GM21576 (cell line): ENCODE results near the gene CENPQ.

Experiments used
- ATAC-seq: cut with Tn5 transposase; IDR thresholded peaks from one replicate; pipeline ENCODE4 v1.9.1; 2021; ENCODE audit warnings: mild to moderate bottlenecking, moderate library complexity; ENCODE audit not compliant: unreplicated experiment

CENPQ gene

DNA sequence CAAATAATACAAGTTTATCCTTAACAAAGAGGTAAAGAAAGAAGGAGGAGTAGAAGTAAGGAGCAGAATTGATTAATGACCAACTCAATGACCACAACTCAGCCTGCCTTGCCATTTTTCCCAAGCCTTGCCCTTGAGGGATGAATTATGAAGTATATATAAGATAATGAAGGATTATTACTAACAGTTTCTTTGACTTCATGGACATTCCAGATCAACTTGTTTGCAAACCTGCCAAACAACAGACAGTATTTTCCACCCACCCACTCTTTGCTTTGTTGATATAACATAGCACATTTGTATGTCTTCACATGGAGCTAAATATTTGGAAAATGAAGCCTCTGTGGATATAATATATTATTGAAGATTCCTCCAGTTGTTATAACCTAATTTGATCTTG lies 77.4 kb downstream of the CENPQ start:
- ATAC-seq = no peak

DNA sequence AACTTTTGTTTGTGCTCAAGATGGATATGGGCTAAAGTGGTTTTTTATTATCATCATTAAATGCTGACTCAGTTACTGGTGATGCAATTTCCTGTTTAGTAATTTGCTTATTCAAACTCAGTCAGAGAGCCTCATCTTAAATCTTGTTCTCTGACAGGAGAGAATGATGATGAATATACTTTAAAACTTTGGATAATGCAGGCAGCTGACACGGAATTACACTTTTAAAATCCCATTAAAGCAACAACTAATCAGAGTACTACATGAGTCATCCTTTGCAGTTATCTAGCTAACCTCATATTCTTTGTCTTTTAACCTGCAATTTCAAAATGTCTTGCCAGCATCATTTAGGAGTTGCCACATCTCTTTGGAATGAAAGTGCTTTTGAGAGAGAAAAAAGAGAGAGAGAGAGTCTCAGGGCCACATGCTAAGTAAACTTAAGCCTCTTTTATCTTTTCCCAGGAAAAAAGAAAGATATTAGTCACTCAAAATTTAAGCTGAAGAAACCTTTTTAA lies 78.1 kb downstream of the CENPQ start:
- no peak for ATAC-seq

- ATAC-seq = no peak
Measured at GRCh38 chr6:49541936-49542335, 78.8 kb downstream of the CENPQ start.
